Measurements from ENCODE around the gene UNC5C.

DNA sequence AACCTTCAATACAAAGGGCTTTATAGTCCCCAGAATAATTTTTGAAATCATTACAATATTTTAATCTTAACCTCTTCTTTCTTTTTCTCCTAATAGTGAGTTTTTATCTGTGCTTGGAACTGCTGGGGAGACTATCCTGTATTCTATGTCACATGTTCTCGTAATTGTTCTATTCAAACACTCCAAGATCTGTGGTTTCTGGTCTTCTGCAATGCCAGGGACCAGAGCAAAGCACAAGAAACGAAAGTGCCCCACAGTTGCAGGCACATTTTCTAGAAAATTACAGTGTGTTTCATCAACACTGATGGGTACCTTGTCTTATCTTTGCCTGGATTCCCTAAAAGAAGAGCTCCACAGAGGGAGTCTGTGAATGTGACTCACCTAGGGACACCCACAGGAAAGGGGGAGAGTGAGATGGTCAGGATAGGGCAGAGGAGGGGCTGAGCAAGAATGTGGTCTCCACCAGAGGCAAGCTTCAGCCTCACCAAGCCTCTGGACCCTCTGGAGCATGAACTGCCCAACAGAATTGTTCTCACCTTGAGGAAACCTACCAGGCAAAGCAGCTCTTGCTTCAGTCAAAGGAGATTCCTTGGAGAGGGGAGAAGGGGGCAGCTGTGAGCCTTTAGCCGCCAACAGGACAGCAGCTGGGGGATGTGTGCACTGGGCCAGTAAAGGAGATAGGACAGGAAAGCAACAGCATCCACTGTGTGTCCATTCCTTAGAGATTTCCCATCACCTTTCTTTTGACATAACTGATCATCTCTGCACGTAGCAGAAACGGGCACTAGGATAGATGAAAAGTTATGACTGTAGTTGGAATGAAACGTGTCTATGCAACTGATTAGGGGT lies 25.9 kb downstream of the UNC5C start:
- TF ChIP-seq POLR2A (IDR thresholded peaks at IDR 0.05; ENCODE audit: control extremely low read depth in 1 of 2, low read depth in 2 of 2, low read length in 2 of 2) (no peak), EZH2 (IDR thresholded peaks at IDR 0.05; ENCODE audit: low read depth, low read length, severe bottlenecking) (no peak), TAF1 (IDR thresholded peaks at IDR 0.05; ENCODE audit: low read depth, low read length) (no peak), CHD2 (IDR thresholded peaks at IDR 0.05; ENCODE audit: low read length) (no peak), SIX5 (IDR thresholded peaks at IDR 0.05; ENCODE audit: low read depth, low read length) (no peak)
- TF ChIP-seq, protein P1, sequence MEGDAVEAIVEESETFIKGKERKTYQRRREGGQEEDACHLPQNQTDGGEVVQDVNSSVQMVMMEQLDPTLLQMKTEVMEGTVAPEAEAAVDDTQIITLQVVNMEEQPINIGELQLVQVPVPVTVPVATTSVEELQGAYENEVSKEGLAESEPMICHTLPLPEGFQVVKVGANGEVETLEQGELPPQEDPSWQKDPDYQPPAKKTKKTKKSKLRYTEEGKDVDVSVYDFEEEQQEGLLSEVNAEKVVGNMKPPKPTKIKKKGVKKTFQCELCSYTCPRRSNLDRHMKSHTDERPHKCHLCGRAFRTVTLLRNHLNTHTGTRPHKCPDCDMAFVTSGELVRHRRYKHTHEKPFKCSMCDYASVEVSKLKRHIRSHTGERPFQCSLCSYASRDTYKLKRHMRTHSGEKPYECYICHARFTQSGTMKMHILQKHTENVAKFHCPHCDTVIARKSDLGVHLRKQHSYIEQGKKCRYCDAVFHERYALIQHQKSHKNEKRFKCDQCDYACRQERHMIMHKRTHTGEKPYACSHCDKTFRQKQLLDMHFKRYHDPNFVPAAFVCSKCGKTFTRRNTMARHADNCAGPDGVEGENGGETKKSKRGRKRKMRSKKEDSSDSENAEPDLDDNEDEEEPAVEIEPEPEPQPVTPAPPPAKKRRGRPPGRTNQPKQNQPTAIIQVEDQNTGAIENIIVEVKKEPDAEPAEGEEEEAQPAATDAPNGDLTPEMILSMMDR (IDR thresholded peaks at IDR 0.05; ENCODE audit: control extremely low read depth in 1 of 3, insufficient read depth in 1 of 3, low read depth in 1 of 3, low read length in 3 of 3), result no peak
